Panc1 (cell line): ENCODE results near the gene FAAP24. TPM values are rescaled to one million over a fixed set of nuclear protein-coding genes. Genes with fewer than 3 reads are reported as not detected.

Experiments used
- ATAC-seq: fragments of 200-7000 bp; cut with Tn5 transposase; 2 replicates; pipeline ENCODE4 v1.9.1; 2020; ENCODE audit warnings: mild to moderate bottlenecking, moderate library complexity
- BruUV-seq: library from RNA; stranded (reverse); fragments of 400-500 nt; replicated peaks from 2 replicates; lab custom pipeline; 2021; lab: Mats Ljungman, UMichigan
- CTCF ChIA-PET: fragments of 300-600 bp; sonication (Branson Sonifier 250); formaldehyde crosslinking; loops from one replicate; lab custom pipeline; 2022; ENCODE audit warnings: antibody characterized with exemption; lab: Charles Lee
- POLR2A ChIA-PET: fragments of 300-600 bp; sonication (Branson Sonifier 250); formaldehyde crosslinking; loops from one replicate; lab custom pipeline; 2022; ENCODE audit warnings: antibody characterized with exemption; lab: Charles Lee
- DNase-seq: peaks from one replicate; pipeline ENCODE4 v3.0.0-alpha.2; 2010; ENCODE audit warnings: low read depth, low spot score
- H3K27ac ChIP-seq: 2 replicates; pipeline ENCODE4 v1.5.1; 2011; ENCODE audit warnings: mild to moderate bottlenecking, low read length, inconsistent platforms
- H3K27me3 ChIP-seq: fragments of 200-500 bp; sonication (Bioruptor generic); 2 replicates; pipeline ENCODE4 v1.6.0; 2014; ENCODE audit warnings: low read length, inconsistent platforms; ENCODE audit not compliant: control insufficient read depth, insufficient read depth
- H3K36me3 ChIP-seq: fragments of 200-500 bp; sonication (Bioruptor generic); 2 replicates; pipeline ENCODE4 v1.5.1; 2014; ENCODE audit warnings: inconsistent platforms, mild to moderate bottlenecking, low read length, moderate library complexity; ENCODE audit not compliant: control insufficient read depth, insufficient read depth
- H3K4me1 ChIP-seq: 2 replicates; pipeline ENCODE4 v1.5.1; 2011; ENCODE audit warnings: inconsistent platforms, mild to moderate bottlenecking, low read length, moderate library complexity; ENCODE audit not compliant: control insufficient read depth, insufficient read depth
- H3K4me3 ChIP-seq, 2 experiments: 2 replicates each; pipeline ENCODE4 v1.5.1; 2011 to 2012; ENCODE audit warnings: low read depth in 2 of 2, low read length in 2 of 2, mild to moderate bottlenecking in 2 of 2, inconsistent platforms in 1 of 2, moderate library complexity in 1 of 2
- H3K9me3 ChIP-seq: fragments of 200-500 bp; sonication (Bioruptor generic); 2 replicates; pipeline ENCODE4 v1.5.1; 2014; ENCODE audit warnings: low read depth, mild to moderate bottlenecking, inconsistent platforms, low read length, moderate library complexity; ENCODE audit not compliant: control insufficient read depth, insufficient read depth
- CTCF ChIP-seq: fragments of 450-650 bp; IDR thresholded peaks from 2 replicates; pipeline ENCODE4 v1.5.1; 2017; ENCODE audit warnings: mild to moderate bottlenecking
- POLR2AphosphoS5 ChIP-seq: IDR thresholded peaks from 2 replicates; pipeline ENCODE4 v1.6.1; 2012; ENCODE audit warnings: mild to moderate bottlenecking, low read depth, low read length, moderate library complexity
- REST ChIP-seq, 2 experiments: IDR thresholded peaks; 2 replicates each; pipeline ENCODE4 v1.6.1; 2011 to 2012; ENCODE audit warnings: low read depth in 2 of 2, control low read depth in 1 of 2, low read length in 1 of 2, mild to moderate bottlenecking in 1 of 2, moderate library complexity in 1 of 2; ENCODE audit not compliant: insufficient read depth in 1 of 2
- SIN3A ChIP-seq: IDR thresholded peaks from 2 replicates; pipeline ENCODE4 v1.6.1; 2012; ENCODE audit warnings: low read depth, mild to moderate bottlenecking, low read length, moderate library complexity, borderline replicate concordance; ENCODE audit not compliant: insufficient read depth
- TCF7L2 ChIP-seq: IDR thresholded peaks from 2 replicates; pipeline ENCODE4 v1.6.1; 2011; ENCODE audit warnings: mild to moderate bottlenecking, low read depth, low read length, inconsistent platforms
- in situ Hi-C: cut with HindIII; loops from 2 replicates; pipeline ENCODE4 v1.10.0; 2016; ENCODE audit warnings: low sequenced_read_pairs, low pct_unique_long_range_greater_than_20kb
- intact Hi-C: fragments of 100-400 bp; cut with micrococcal nuclease; formaldehyde crosslinking; loops from one replicate; pipeline ENCODE4 v1.10.0; 2022; ENCODE audit not compliant: unreplicated experiment
- total RNA-seq: library from RNA; stranded (reverse); gene quantifications from one replicate; pipeline ENCODE4 v1.2.1, GENCODE V29; 2021; ENCODE audit not compliant: unreplicated experiment

FAAP24 gene
- total RNA-seq, 1 experiment from 2014 or later = 16.0 TPM

- peaks cover 4% of the 10 kb centered on the region; the same call in 1 of the 2 replicates for H3K36me3 ChIP-seq
- in situ Hi-C loops (no loop called here), intact Hi-C loops (no loop called here)
- TSS peak; percentile 82 for BruUV-seq
- peak overlapping the region; percentile 55 for H3K27ac ChIP-seq
- H3K27me3 ChIP-seq = no peaks in the 10 kb centered on the region
- H3K9me3 ChIP-seq = no peaks in the 10 kb centered on the region
- no peak for TF ChIP-seq SIN3A
- no peak for TF ChIP-seq REST (IDR thresholded peaks at IDR 0.05; ENCODE audit: insufficient read depth in 1 of 2, low read depth in 2 of 2, low read length in 1 of 2)
- no peak for TF ChIP-seq TCF7L2
- TF ChIP-seq CTCF = no peak
- no peak for TF ChIP-seq POLR2AphosphoS5
- 0 out of 2 replicates have a peak, but pooled peaks have one; percentile 0 for ATAC-seq
- ChIA-PET POLR2A (interaction anchor here (0.6 to 0.7 kb wide), 3 partner anchors 59 to 390 kb away, joined by 5 read pairs; partner anchors contain the start of gene PDCD5), CTCF (no interaction called here)
- peak overlapping the region; percentile 52 to 85 for H3K4me3 ChIP-seq
- peaks cover 9% of the 10 kb centered on the region; the same call in 1 of the 2 replicates for H3K4me1 ChIP-seq
- no peak for DNase-seq
Measured at GRCh38 chr19:32971012-32971595, 938 bp upstream of the FAAP24 start.

- H3K4me3 ChIP-seq = no peak overlapping the region
- TF ChIP-seq REST (IDR thresholded peaks at IDR 0.05; ENCODE audit: insufficient read depth in 1 of 2, low read depth in 2 of 2, low read length in 1 of 2) (no peak), SIN3A (no peak), TCF7L2 (no peak), POLR2AphosphoS5 (no peak), CTCF (peak; percentile 95)
- H3K4me1 ChIP-seq = 0 out of 2 replicates have a peak, but pooled peaks cover 6% of the 10 kb centered on the region
- no peaks in the 10 kb centered on the region for H3K27me3 ChIP-seq
- TSS peak; percentile 29 for BruUV-seq
- POLR2A ChIA-PET = no interaction called here
- ATAC-seq (no peak), DNase-seq (peak; percentile 48)
- CTCF ChIA-PET = interaction anchor here (0.6 kb wide), 1 partner anchor 59 kb away, joined by 3 read pairs; no protein-coding TSS in a partner anchor
- intact Hi-C loops (loop anchor here (5.0 kb wide), 1 partner anchor 141 kb away; no protein-coding TSS in a partner anchor), in situ Hi-C loops (no loop called here)
- H3K27ac ChIP-seq = no peak overlapping the region
- H3K36me3 ChIP-seq = peaks cover 11% of the 10 kb centered on the region; the same call in 1 of the 2 replicates
- no peaks in the 10 kb centered on the region for H3K9me3 ChIP-seq
Measured at GRCh38 chr19:32976223-32976805, 4.3 kb downstream of the FAAP24 start.
